GM10266 (cell line): Measurements from ENCODE around the gene HS3ST4.

ENCODE experiments used
- DNase-seq: peaks from one replicate; pipeline ENCODE4 v3.0.0; 2012; ENCODE audit errors: extremely low spot score
- CTCF ChIP-seq: IDR thresholded peaks from 2 replicates; pipeline ENCODE4 v1.5.1; 2012; ENCODE audit warnings: mild to moderate bottlenecking, low read depth; ENCODE audit not compliant: control insufficient read depth, insufficient read depth; ENCODE audit errors: missing control alignments

HS3ST4 gene

GRCh38 chr16:25912321-25912720 is 220.6 kb downstream of the HS3ST4 start:
- no peak for TF ChIP-seq CTCF

DNA sequence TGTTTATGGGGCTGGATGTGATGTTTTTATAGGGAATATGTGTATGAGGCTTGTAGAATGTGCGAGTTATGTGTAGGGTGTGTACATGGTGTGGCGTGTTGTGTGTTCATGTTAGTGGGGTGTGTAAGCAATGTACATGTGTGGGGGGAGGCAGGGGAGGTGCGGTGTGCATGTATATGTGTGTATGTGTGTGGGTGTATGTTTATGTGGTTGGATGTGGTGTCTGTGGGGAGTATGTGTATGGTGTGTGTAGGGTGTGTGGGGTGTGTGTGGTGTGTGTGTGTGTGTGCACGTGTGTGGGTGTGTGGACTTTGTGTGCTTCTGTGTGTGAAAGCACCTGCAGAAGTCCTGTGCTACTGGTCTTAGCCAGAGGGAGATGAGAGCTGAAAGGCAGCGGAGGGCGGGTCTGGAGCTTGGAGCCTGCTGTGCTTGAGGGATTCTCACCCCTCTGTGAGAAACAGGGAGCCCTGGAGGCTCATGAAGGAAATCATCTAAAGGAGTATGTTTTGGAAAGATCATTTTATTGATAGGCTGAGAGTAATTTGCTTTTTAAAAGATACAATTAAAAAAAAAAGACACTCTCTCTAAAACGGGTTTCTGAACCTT is 222.7 kb downstream of the HS3ST4 start:
- no peak for DNase-seq
- TF ChIP-seq CTCF, result no peak

More at GRCh38 chr16:25912321-25912720, 220.6 kb downstream of the HS3ST4 start:
- no peak for DNase-seq

- no peak for TF ChIP-seq CTCF
- no peak for DNase-seq
These were observed 224.3 kb downstream of the HS3ST4 start for GRCh38 chr16:25916037-25916436.

DNA sequence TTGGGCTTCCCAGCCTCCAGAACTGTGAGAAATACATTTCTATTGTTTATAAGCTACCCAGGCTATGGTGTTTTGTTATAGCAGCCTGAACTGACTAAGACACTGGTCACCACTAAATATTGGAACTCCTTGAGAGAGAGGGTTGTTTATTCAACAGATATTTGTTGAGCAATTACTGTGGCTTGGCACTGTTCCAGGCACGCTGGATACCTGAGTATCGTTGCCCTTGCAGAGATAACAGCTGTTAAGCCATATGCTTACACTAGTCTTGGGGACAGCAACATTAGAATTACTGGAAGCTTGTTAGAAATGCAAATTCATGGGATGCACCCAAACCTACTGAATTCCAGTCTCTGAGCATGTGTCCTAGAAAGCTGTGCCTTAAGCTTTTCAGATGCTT is 230.7 kb downstream of the HS3ST4 start:
- no peak for DNase-seq
- no peak for TF ChIP-seq CTCF

DNA sequence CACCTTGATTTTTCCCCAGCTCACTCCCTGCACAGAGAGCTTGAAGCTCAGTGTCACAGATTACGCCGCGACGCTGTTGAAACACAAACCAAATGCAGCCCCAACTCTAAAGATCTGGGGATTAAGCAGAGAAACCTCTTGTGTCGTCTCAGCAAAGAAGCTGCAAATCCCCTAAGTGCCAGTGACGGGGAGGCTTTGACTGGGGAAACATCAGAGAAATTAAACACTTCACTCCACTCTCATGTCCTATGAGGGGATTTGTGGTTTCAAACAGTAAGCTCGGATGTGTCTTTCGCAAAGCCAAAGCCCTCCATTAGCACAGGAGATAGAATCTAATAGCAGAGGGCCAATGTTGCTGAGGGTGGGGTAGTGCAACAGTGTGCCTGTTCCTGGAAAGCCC is 233.7 kb downstream of the HS3ST4 start:
- no peak for TF ChIP-seq CTCF
- DNase-seq, result no peak

GRCh38 chr16:25931473-25932035 is 239.8 kb downstream of the HS3ST4 start:
- TF ChIP-seq CTCF, result no peak
- no peak for DNase-seq

GRCh38 chr16:25941800-25942499 is 250.2 kb downstream of the HS3ST4 start:
- DNase-seq, result no peak
- TF ChIP-seq CTCF, result no peak
